Measurements from ENCODE around the gene KRT34. TPM values are rescaled to one million over a fixed set of nuclear protein-coding genes. Genes with fewer than 3 reads are reported as not detected.

The KRT34 gene
- total RNA-seq, 1 experiment from 2014 or later, result not detected

- peaks cover 11 to 13% of the 10 kb centered on the region in 2 experiments for H3K4me1 ChIP-seq (ENCODE audit: control insufficient read depth in 1 of 2, insufficient read depth in 2 of 2, low read length in 2 of 2)
- H4K20me1 ChIP-seq (ENCODE audit: insufficient read depth), result no peaks in the 10 kb centered on the region
- ChIA-PET POLR2A (no interaction called here), CTCF (no interaction called here), RAD21 (ENCODE audit: low non-redundant PET in 1 of 2, low total read pairs in 2 of 2, uncharacterized antibody in 2 of 2, unreplicated experiment in 2 of 2) (interaction anchor here in 1 of 2 experiments (0.7 kb wide), 1 partner anchor 15 kb away, joined by 3 read pairs; no protein-coding TSS in a partner anchor)
- H3K36me3 ChIP-seq (ENCODE audit: control insufficient read depth in 1 of 2, insufficient read depth in 2 of 2, low read length in 2 of 2), result no peaks in the 10 kb centered on the region
- no peaks in the 10 kb centered on the region for H3K9me3 ChIP-seq (ENCODE audit: control insufficient read depth in 1 of 2, insufficient read depth in 1 of 2, low read depth in 1 of 2, low read length in 2 of 2)
- BruUV-seq (replicated peaks), result no TSS peak
- no peak overlapping the region for H2AFZ ChIP-seq (ENCODE audit: low read depth, low read length, poor library complexity, severe bottlenecking)
- DNase-seq (ENCODE audit: low read depth, low spot score) (no peak), ATAC-seq (peak; percentile 83)
- no peak overlapping the region for H3K9ac ChIP-seq (ENCODE audit: low read length)
- H3K27ac ChIP-seq (ENCODE audit: low read depth, low read length), result no peak overlapping the region
- TF ChIP-seq, protein P1, sequence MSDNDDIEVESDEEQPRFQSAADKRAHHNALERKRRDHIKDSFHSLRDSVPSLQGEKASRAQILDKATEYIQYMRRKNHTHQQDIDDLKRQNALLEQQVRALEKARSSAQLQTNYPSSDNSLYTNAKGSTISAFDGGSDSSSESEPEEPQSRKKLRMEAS (IDR thresholded peaks at IDR 0.05), result no peak
- TF ChIP-seq JUND (IDR thresholded peaks at IDR 0.05), result 0 out of 2 replicates have a peak, but pooled peaks have one; percentile 47
- TF ChIP-seq SP1 (IDR thresholded peaks at IDR 0.05; ENCODE audit: low read depth), result 0 out of 2 replicates have a peak, but pooled peaks have one; percentile 28
- TF ChIP-seq ATF3 (IDR thresholded peaks at IDR 0.05), result no peak
- no peak for TF ChIP-seq EZH2phosphoT487 (IDR thresholded peaks at IDR 0.05; ENCODE audit: borderline replicate concordance)
- TF ChIP-seq, protein P2, sequence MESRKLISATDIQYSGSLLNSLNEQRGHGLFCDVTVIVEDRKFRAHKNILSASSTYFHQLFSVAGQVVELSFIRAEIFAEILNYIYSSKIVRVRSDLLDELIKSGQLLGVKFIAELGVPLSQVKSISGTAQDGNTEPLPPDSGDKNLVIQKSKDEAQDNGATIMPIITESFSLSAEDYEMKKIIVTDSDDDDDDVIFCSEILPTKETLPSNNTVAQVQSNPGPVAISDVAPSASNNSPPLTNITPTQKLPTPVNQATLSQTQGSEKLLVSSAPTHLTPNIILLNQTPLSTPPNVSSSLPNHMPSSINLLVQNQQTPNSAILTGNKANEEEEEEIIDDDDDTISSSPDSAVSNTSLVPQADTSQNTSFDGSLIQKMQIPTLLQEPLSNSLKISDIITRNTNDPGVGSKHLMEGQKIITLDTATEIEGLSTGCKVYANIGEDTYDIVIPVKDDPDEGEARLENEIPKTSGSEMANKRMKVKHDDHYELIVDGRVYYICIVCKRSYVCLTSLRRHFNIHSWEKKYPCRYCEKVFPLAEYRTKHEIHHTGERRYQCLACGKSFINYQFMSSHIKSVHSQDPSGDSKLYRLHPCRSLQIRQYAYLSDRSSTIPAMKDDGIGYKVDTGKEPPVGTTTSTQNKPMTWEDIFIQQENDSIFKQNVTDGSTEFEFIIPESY (IDR thresholded peaks at IDR 0.05; ENCODE audit: extremely low read depth, insufficient replicate concordance, low read length), result no peak
- no peak for TF ChIP-seq YY1 (IDR thresholded peaks at IDR 0.05; ENCODE audit: extremely low read depth, insufficient replicate concordance, low read depth, low read length)
- TF ChIP-seq CTCF (IDR thresholded peaks at IDR 0.05 in 2 of 3, conservative IDR thresholded peaks at IDR 0.05 in 1 of 3; ENCODE audit: borderline replicate concordance in 1 of 3, insufficient read depth in 1 of 3, low read depth in 2 of 3, low read length in 2 of 3), result no peak
- TF ChIP-seq FOSL1 (IDR thresholded peaks at IDR 0.05; ENCODE audit: low read depth), result peak; percentile 70
- TF ChIP-seq ELF1 (IDR thresholded peaks at IDR 0.05; ENCODE audit: borderline replicate concordance, low read depth), result no peak
- TF ChIP-seq POLR2AphosphoS5 (IDR thresholded peaks at IDR 0.05; ENCODE audit: low read depth, low read length), result no peak
- TF ChIP-seq TCF7L2 (IDR thresholded peaks at IDR 0.05; ENCODE audit: borderline replicate concordance, extremely low read depth, insufficient read depth, insufficient read length), result no peak
- no peak overlapping the region for H3K4me3 ChIP-seq (replicated peaks in 1 of 2; ENCODE audit: low read depth in 1 of 2, low read length in 2 of 2)
- intact Hi-C loops (cut with micrococcal nuclease), result no loop called here
- no peaks in the 10 kb centered on the region for H3K79me2 ChIP-seq (ENCODE audit: insufficient read depth, low read length)
- no peaks in the 10 kb centered on the region for H3K9me2 ChIP-seq (ENCODE audit: insufficient read depth)
- H3K4me2 ChIP-seq (ENCODE audit: low read length), result peak overlapping the region; percentile 45
- no peaks in the 10 kb centered on the region for H3K27me3 ChIP-seq (ENCODE audit: insufficient read depth, low read length)
These were observed 46.6 kb upstream of the KRT34 start for GRCh38 chr17:41428591-41429291.

Measured in HCT116 (cell line).